MCF 10A (cell line): ENCODE measurements around the gene KREMEN1. TPM values are rescaled to one million over a fixed set of nuclear protein-coding genes. Genes with fewer than 3 reads are reported as not detected.
A peak's percentile ranks its signal among the peaks of the same experiment; 100 is the strongest.
"Not testable (repeated sequence)": the region's sequence is repeated elsewhere in the genome, so short reads cannot be mapped to it uniquely, and the experiment has no call there.

Experiments
- BruUV-seq: library from RNA; stranded (reverse); fragments of 400-500 nt; replicated peaks from 2 replicates; lab custom pipeline; 2021; lab: Mats Ljungman, UMichigan
- CTCF ChIA-PET: fragments of 300-600 bp; sonication (Branson Sonifier 250); formaldehyde crosslinking; extraction: SDS; loops from one replicate; lab custom pipeline; 2021; ENCODE audit warnings: antibody characterized with exemption, inconsistent platforms; lab: Yijun Ruan, JAX
- POLR2A ChIA-PET: fragments of 300-600, 350-650 bp; sonication (Branson Sonifier 250); formaldehyde crosslinking; extraction: SDS; loops from one replicate; lab custom pipeline; 2020; ENCODE audit warnings: antibody characterized with exemption, inconsistent platforms; lab: Yijun Ruan, JAX
- DNase-seq: peaks from one replicate; pipeline ENCODE4 v3.0.0-alpha.2; 2018; ENCODE audit not compliant: unreplicated experiment
- H3K27ac Mint-ChIP-seq: one replicate; pipeline ENCODE4 v1.8.0; 2022; ENCODE audit warnings: mild to moderate bottlenecking, low read depth, mixed read lengths; ENCODE audit not compliant: unreplicated experiment
- H3K27me3 Mint-ChIP-seq: one replicate; pipeline ENCODE4 v1.8.0; 2022; ENCODE audit warnings: mixed read lengths; ENCODE audit not compliant: insufficient read depth, unreplicated experiment
- H3K36me3 Mint-ChIP-seq: one replicate; pipeline ENCODE4 v1.8.0; 2022; ENCODE audit warnings: mild to moderate bottlenecking, moderate library complexity, mixed read lengths; ENCODE audit not compliant: insufficient read depth, unreplicated experiment
- H3K4me1 Mint-ChIP-seq: one replicate; pipeline ENCODE4 v1.8.0; 2022; ENCODE audit warnings: mixed read lengths; ENCODE audit not compliant: insufficient read depth, unreplicated experiment
- H3K4me3 Mint-ChIP-seq: one replicate; pipeline ENCODE4 v1.8.0; 2022; ENCODE audit warnings: mild to moderate bottlenecking, moderate library complexity, mixed read lengths; ENCODE audit not compliant: unreplicated experiment
- H3K9me3 Mint-ChIP-seq: one replicate; pipeline ENCODE4 v1.8.0; 2022; ENCODE audit warnings: mixed read lengths; ENCODE audit not compliant: unreplicated experiment
- CTCF ChIP-seq: fragments of 200-600 bp; IDR thresholded peaks from one replicate; pipeline ENCODE4 v1.8.0; 2022; ENCODE audit warnings: antibody characterized with exemption, mild to moderate bottlenecking; ENCODE audit not compliant: unreplicated experiment
- intact Hi-C: fragments of 100-400 bp; cut with micrococcal nuclease; formaldehyde crosslinking; loops from 2 replicates; pipeline ENCODE4 v1.14.1; 2022
- total RNA-seq: library from RNA; stranded (reverse); gene quantifications from 2 replicates; pipeline ENCODE4 v1.2.3, GENCODE V29; 2022

KREMEN1 gene
- total RNA-seq, 1 experiment from 2014 or later: 3.6 TPM

DNA sequence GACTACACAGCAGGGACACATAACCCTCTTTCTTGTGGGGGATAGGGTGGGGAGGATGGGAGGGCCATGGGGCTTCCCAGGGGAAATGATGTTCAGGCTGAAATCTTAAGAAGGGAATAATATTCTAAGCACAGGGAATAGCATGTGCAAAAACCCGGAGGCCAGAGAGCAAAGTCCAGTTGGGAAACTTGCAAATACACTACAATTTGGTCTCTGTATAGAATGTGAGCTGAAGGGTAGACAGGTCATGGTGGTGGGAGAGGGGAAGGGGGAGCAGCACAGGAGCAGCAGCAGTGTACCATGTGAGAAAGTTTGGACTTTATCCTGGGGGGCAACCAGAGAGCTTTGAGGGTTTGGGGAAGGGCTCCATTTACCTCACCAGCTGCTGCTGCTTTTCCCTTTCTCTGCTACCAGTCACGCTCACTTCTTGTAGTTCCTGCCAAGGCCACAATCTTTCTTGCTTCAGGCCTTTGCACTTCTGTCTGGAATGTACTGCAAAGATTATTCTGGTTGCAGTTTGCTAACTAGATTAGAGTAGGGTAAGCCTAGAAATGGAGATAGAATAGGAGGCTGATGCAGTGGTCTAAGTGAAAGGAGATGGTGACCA, 43.0 kb downstream of the KREMEN1 start:
- no peak for TF ChIP-seq CTCF
- no peak for DNase-seq
- Mint-ChIP-seq H3K9me3 (peaks cover 8% of the 10 kb centered on the region), H3K27ac (no peak overlapping the region), H3K36me3 (peaks cover 6% of the 10 kb centered on the region), H3K27me3 (peaks cover 11% of the 10 kb centered on the region), H3K4me1 (peaks cover 12% of the 10 kb centered on the region), H3K4me3 (no peak overlapping the region)
- POLR2A ChIA-PET: interaction anchor here (0.6 kb wide), 1 partner anchor 1762 kb away, joined by 3 read pairs; no protein-coding TSS in a partner anchor
- intact Hi-C loops: no loop called here
- CTCF ChIA-PET: interaction anchor here (0.6 to 0.9 kb wide), 2 partner anchors 38 to 130 kb away, joined by 3 read pairs; no protein-coding TSS in a partner anchor
- no TSS peak for BruUV-seq

GRCh38 chr22:29116397-29117123, 43.7 kb downstream of the KREMEN1 start:
- Mint-ChIP-seq H3K4me1 (peaks cover 12% of the 10 kb centered on the region), H3K36me3 (peaks cover 6% of the 10 kb centered on the region), H3K27ac (no peak overlapping the region), H3K4me3 (no peak overlapping the region), H3K9me3 (peaks cover 8% of the 10 kb centered on the region), H3K27me3 (peaks cover 11% of the 10 kb centered on the region)
- ChIA-PET CTCF (interaction anchor here (0.6 to 1.1 kb wide), 4 partner anchors 38 to 516 kb away, joined by 3 read pairs; no protein-coding TSS in a partner anchor), POLR2A (interaction anchor here (0.6 kb wide), 1 partner anchor 1763 kb away, joined by 3 read pairs; no protein-coding TSS in a partner anchor)
- no peak for TF ChIP-seq CTCF
- DNase-seq: no peak
- no TSS peak for BruUV-seq
- intact Hi-C loops: no loop called here

GRCh38 chr22:29117799-29118477, 45.1 kb downstream of the KREMEN1 start:
- intact Hi-C loops: no loop called here
- Mint-ChIP-seq H3K27ac (no peak overlapping the region), H3K4me1 (peaks cover 12% of the 10 kb centered on the region), H3K4me3 (no peak overlapping the region), H3K27me3 (peaks cover 11% of the 10 kb centered on the region), H3K9me3 (peaks cover 8% of the 10 kb centered on the region), H3K36me3 (peaks cover 6% of the 10 kb centered on the region)
- no TSS peak for BruUV-seq
- ChIA-PET POLR2A (interaction anchor here (1.1 kb wide), 1 partner anchor 38 kb away, joined by 3 read pairs; no protein-coding TSS in a partner anchor), CTCF (interaction anchor here (0.6 to 1.1 kb wide), 2 partner anchors 20 to 517 kb away, joined by 3 read pairs; no protein-coding TSS in a partner anchor)
- DNase-seq: peak; percentile 71
- no peak for TF ChIP-seq CTCF

DNA sequence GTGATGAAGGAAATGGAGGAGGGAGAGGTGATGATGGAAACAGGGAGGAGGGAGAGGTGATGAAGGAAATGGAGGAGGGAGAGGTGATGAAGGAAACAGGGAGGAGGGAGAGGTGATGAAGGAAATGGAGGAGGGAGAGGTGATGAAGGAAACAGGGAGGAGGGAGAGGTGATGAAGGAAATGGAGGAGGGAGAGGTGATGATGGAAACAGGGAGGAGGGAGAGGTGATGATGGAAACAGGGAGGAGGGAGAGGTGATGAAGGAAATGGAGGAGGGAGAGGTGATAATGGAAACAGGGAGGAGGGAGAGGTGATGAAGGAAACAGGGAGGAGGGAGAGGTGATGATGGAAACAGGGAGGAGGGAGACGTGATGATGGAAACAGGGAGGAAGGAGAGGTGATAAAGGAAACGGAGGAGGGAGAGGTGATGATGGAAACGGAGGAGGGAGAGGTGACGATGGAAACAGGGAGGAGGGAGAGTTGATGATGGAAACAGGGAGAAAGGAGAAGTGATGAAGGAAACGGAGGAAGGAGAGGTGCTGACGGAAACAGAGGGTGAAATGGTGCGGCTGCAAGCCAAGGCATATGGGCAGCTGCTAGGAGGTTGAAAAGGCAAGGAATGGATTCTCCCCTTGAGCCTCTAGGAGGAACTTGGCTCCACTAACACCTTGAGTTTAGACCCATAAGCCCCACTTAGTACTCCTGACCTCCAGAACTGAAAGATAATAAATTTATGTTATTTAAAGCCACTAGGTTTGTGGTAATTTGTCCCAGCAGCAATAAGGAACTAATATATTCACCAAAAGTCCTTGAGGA, 47.5 kb downstream of the KREMEN1 start:
- CTCF ChIA-PET: interaction anchor here (0.7 kb wide), 1 partner anchor 14 kb away, joined by 4 read pairs; no protein-coding TSS in a partner anchor

More for the DNA sequence above, 47.5 kb downstream of the KREMEN1 start:
- BruUV-seq, H3K4me3 Mint-ChIP-seq, DNase-seq, H3K36me3 Mint-ChIP-seq, intact Hi-C loops: not testable (repeated sequence)
- peaks cover 12% of the 10 kb centered on the region for H3K4me1 Mint-ChIP-seq
- peaks cover 11% of the 10 kb centered on the region for H3K27me3 Mint-ChIP-seq
- POLR2A ChIA-PET: interaction anchor here (0.5 to 1.0 kb wide), 3 partner anchors 20 to 48 kb away, joined by 3 to 4 read pairs (median 3); no protein-coding TSS in a partner anchor
- H3K9me3 Mint-ChIP-seq: peaks cover 13% of the 10 kb centered on the region
- H3K27ac Mint-ChIP-seq: peak overlapping the region; percentile 67
